Placental epithelial cell (primary cell): ENCODE measurements around the gene UAP1. TPM values are rescaled to one million over a fixed set of nuclear protein-coding genes. Genes with fewer than 3 reads are reported as not detected.

Experiments used
- small RNA-seq: library from RNA; depleted of rRNA; stranded (forward); fragments of <200 nt; gene quantifications from one replicate; pipeline ENCODE3, GENCODE V24; 2012
- total RNA-seq: library from RNA; depleted of rRNA; stranded (reverse); fragments of >200 nt; gene quantifications from 2 replicates; pipeline ENCODE4 v1.2.3, GENCODE V29; 2012

UAP1 gene
- total RNA-seq: 47.5 and 62.4 TPM in 2 replicates

GRCh38 chr1:162561616-162562469, at the start of gene UAP1:
UAP1 (plus strand) TSS chr1:162561722; CDS start chr1:162566069, 4,347 bp downstream.

DNA sequence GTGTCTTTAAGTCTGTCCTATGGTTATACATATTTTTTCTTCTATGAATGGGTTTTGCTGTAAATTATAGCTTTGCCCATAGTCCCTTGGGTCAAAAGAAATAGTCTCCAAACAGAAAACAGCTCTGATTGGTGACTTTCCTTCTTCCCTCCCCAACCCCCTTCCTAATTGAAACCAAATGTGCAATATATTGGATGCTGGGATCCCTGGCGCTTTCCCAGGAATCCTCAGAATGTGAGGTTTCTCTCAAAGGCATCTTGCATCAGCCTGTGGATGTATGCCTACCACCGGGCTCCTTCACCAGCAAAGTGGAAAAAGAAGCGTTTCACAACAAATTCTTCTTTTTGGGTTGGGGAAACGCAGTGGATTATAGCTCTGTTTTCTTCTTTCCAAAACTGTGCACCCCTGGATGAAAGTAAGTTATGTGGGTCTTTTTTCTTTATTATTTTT, 70.7 kb downstream of the UAP1 start, which contains the start of gene DDR2:
Gene DDR2 (plus strand): TSS at position 248 of the 450 bp plus-strand sequence. CDS start 86,600 bp downstream, outside the sequence.

Small RNAs within 50 kb of the gene (small RNA-seq; reads per million reads assigned to genes)
- gene UQCRBP2: not detected

Other genes starting within 250 kb of the UAP1 start
- gene SPATA46, start 184.9 kb upstream of the UAP1 start, total RNA-seq: not detected in 2 replicates
- gene C1orf226, start 180.0 kb upstream of the UAP1 start, total RNA-seq: 8.2 and 11.7 TPM in 2 replicates
- gene SH2D1B, start 149.6 kb upstream of the UAP1 start, total RNA-seq: not detected in 2 replicates
- 28.3 and 51.8 TPM in 2 replicates for gene UHMK1, start 63.9 kb upstream of the UAP1 start, total RNA-seq
- 21.5 and 27.5 TPM in 2 replicates for gene DDR2, start 70.7 kb downstream of the UAP1 start, total RNA-seq
- gene HSD17B7, start 229.0 kb downstream of the UAP1 start, total RNA-seq: 20.0 and 33.3 TPM in 2 replicates